Activated CD4-positive, alpha-beta T cell treated with anti-CD3 and anti-CD28 coated beads, Interleukin-2, amount 50 U/mL, for 4 hours (primary cell): ENCODE data around the gene ZFP62.

Experiments
- DNase-seq, 2 experiments: peaks; one replicate each; pipeline ENCODE4 v3.0.0-alpha.2; 2020

The ZFP62 gene

DNA sequence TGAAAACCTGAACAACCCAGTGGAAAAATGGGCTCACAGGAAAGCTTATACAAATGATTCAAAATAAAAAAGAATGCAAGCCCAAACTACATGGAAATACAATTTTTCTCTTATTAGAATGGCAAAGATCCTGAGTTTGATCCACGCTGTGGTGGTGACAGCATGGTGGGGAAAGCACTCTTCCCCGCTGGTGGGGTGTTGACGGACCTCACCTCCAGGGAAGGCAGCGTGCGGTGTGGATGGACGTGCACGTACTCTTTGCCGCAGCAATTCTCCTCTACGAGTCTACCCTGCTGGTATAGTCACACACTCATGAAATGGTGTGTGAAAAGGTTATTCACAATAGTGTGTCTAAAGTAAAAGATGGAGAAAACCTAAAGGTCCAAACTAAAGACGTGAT is 5.9 kb upstream of the ZFP62 start:
- no peak for DNase-seq

DNA sequence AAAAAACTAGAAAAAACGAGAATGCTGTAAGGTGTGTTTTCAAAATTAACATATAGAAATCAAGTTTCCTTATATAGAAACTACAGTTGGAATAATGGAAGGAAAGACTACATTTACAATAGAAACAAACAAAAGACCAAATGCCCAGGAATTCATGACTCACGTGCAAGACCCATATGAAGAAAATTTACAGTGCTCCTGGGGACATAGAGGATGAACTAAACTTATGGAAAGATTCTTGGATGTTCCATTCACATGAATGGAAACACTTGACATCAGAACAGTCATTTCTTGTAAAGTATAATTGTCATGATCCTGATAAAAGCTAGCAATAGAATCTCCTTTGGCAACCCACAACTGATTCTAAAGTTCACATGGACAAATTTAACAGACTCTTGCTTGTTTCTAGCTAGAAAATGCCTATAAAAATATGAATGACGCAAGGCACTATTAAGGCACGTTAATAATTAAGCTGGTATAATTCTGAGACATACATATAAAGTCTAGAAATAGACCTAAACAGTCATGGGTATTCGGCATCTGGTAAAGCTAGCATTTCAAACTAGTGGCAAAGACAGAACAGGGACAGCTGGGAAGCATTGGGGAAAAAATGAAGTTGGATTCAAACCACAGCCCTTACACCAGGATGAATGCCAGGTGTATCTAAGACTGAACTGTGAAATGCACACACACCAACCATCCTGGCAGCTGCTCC is 5.1 kb upstream of the ZFP62 start:
- no peak for DNase-seq

DNA sequence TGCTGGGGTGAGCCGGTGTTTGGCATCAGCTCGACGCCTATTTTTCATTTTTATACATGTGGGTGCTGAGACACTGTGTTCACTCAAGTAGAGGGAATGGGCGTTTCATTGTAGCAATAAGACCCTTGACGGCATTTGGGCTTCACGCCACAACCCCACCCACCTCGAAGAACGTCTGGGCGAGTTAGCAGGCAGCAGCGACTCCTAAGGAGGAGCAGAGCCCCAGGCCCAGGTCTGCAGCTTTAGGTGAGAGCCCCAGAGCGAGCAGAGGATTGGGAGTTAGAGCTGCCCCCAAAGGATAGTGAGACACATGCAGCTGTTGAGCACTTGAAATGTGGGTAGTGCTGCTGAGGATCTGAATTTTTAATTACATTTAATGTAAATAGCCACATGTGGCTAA is 1.6 kb upstream of the ZFP62 start:
- DNase-seq: no peak

DNA sequence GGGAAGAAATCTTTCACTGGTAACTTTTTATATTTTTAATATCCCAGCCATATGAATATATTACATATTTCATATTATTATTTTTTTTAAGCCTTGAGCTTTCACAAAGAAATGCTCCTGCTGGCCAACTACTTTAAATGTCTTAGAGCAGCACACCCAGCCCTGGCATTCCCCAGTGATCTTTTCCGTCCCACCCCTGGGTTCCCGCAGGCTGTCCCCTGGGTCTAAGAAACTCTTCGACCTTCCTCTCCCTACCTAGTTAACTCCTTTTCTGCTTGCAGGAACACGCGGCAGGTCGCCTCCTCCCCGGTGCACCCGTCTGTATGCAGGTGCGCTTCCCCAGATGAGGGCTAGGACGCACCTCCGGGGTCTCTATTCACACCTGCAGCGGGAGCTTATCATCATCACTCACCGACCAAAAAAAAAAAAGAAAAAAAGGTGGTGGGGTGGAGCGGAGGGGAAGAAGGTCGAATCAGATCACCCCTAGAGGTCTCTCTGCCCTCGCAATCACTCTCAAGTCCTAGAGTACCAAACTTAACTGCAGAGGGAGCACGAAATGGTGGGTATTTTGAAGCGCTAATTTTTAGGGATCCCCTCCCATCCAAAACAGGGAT is 696 bp downstream of the ZFP62 start:
- DNase-seq: peak; percentile 35 to 38

DNA sequence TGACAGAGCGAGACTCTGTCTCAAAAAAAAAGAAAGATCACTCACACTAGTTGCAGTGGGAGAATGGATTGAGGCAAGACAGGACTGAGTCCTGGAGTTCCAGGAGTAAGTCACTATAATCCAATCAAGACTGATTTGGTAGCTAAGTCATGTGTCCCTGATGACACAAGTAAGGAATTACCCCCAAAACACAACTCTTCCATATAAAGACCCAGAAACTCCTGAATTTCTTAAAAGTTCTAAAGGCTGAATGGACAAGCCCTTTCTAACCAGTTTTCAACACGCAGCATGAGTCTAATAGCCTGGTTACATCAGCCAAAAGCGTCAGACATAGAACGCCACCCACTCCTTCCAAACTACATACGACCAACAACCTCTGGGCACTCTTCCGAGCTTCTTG is 2.5 kb downstream of the ZFP62 start:
- DNase-seq: no peak

DNA sequence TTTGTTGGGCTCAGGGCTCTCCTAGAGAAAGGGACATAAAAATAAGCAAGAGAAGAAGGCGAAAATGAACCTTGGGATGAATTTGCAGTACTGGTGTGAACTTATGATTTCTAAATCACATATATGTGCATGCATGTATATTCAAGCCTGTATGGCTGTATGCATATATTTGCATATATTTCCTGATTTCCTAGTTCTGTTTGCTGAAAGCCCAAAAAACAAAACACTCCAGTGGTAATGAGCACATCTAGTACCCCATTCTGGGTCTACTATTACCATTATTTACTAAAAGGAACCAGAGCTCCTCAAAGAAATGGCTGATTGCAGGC is 7.3 kb downstream of the ZFP62 start:
- no peak for DNase-seq

DNA sequence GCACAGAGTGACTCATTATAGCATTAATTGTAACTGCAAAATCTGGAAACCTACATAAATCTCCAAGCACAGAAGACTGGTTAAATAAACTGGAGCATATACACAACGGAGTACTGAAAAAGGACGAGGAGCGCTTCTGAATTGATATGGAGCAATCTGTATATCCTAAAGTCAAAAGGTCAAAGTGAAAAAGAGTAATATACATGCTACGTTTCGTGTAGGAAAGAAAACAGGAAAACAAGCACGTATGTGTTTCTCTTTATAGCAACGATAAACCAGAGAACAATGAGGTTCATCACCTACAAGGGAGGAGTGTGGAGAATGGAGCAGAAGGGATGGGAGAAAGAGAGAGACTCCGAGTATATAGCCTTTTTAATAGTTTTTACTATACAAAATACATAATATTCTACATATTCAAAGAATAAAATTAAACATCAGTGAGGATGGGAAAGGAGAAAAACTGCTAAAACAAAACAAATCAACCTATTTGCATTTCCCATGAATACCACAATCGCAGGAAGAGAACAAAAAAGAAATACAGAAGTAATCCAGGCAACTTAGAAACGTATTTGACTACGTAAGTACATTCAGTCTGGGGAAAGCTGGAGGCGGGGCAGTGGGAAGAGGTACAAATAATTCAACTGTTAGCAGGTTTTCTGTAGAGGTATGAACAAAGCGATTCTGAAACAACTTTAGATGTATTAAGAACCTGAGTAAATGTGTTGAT is 7.8 kb downstream of the ZFP62 start:
- DNase-seq: no peak

DNA sequence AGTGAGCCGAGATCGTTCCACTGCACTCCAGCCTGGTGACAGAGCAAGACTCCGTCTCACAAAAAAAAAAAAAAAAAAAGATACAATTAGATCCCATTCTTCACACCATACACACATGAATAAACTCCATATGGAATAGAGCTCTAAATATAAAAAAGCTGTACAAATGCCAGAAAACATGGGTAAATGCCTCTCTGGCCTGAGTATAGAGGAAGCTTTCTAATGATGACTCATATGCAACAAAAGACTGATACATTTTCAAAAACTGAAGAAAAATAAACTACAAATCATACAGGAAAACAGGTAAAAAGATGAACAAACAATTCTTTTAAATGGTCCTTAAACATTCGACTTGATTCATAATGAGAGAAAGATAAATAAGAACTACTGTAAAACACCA is 8.6 kb downstream of the ZFP62 start:
- DNase-seq: no peak

DNA sequence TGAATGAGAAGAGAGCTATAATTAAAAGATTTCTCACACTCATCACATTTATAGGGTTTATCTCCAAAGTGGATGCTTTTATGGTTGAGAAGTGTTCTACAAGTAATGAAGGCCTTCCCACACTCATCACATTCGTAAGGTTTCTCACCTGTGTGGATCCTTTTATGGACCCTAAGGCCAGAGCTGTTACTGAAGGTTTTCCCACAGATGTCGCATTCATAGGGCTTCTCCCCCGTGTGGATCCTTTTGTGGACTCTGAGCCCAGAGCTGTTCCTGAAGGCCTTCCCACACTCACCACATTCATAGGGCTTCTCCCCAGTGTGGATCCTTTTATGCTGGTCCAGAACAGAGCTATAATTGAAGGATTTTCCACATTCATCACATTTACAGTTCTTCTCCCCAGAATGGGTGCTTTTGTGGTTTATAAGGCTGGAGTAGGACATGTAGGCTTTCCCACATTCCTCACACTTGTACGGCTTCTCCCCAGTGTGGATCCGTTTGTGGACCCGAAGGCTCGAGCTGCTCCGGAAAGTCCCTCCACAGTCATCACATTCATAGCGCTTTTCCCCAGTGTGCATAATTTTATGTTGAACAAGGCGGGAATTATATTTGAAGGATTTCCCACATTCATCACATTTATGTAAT is 10.5 kb downstream of the ZFP62 start:
- no peak for DNase-seq

DNA sequence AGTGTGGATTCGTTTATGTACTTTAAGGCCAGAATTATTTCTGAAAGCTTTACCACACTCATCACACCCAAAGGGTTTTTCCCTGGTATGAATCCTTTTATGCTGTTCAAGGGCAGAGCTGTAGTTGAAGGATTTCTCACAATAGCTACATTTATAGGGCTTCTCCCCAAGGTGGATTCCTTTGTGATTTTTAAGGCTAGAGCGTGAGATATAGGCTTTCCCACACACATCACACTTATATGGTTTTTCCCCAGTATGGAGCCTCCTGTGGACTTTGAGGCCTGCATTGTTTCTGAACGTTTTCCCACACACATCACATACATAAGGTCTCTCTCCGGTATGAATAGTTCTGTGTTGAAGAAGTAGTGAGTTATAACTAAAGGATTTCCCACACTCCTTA is 11.2 kb downstream of the ZFP62 start:
- no peak for DNase-seq

DNA sequence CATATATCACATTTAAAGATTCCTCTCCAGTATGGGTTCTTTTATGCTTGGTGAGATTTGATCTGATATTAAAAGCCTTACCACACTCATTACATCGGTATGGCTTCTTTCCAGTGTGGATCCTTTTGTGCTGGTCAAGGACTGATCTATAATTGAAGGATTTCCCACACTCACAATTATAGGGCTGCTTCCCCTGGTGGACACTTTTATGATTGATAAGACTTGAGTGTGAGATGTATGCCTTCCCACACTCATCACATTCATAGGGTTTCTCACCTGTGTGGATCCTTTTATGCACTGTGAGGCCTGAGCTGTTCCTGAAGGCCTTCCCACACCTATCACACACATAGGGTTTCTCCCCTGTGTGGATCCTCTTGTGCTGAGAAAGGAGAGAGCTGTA is 12.2 kb downstream of the ZFP62 start:
- DNase-seq: no peak

DNA sequence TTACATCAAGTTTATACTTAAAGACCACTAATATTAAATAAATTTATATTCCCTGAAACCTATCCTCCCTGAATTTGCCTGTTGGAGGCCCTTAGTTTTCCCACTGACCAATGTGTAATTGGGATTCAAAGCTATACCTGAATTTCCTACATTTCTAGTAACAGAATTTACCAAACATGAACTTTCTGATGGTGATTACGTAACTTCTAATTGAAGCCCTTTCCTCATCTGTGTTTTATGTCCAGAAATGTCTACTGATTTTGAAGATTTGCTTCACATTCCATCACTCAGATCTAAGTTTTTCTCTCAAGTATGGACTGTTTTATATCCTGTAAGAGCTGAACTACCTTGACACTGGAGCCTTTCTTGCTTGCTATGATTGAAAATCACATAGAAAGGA is 12.8 kb downstream of the ZFP62 start:
- DNase-seq: no peak

DNA sequence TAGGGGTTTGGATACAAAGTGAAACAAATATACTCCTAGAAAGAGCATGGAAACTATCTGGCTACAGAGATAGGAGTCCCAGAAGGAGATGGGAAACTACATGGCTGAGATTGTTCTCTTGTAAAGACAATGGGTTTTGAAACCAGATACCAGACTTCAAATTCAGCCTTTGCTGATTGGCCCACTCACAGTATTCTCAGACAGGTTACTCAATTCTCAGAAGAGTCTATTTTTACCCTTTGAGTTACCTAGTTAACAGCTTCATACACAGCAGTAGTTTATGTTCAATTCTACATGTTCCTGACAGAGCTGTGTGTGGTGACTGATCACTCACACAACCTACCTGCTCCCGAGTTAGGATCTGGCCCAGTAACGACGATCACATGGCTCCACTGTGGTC is 14.1 kb downstream of the ZFP62 start:
- no peak for DNase-seq

DNA sequence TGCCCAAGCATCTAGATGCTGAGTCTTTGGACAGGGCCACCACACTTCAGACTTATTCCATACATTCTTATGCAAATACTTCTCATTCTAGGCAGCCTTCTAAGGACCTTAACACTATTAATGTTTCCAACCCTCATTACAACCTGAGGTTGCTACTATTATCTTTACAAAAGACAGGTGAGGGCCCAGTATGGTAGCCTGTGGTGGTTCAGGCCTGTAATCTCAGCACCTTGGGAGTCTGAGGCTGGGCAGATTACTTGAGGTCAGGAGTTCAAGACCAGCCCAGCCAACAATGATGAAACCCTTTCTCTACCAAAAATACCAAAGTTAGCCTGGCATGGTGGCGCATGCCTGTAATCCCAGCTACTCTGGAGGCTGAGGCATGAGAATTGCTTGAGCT is 16.2 kb downstream of the ZFP62 start:
- no peak for DNase-seq

DNA sequence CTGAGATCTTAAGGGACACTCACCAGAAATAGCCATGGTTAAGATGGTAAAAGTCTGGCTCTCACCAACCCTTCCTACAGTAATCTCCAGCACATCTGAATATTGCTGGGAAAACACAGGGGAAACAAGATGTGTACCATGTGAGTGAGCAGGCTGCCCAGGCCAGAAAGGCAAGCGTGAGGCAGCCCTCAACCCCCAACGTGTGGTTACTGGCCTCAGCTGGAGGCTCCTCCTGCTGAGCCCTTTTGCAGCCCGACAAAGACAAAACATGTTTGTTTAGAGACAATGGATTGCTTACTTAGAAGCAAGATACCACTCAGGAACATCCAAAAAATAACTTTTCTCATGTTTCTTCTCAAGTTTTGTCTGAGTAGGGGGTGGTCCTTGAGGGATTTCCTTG is 16.6 kb downstream of the ZFP62 start:
- DNase-seq: no peak

DNA sequence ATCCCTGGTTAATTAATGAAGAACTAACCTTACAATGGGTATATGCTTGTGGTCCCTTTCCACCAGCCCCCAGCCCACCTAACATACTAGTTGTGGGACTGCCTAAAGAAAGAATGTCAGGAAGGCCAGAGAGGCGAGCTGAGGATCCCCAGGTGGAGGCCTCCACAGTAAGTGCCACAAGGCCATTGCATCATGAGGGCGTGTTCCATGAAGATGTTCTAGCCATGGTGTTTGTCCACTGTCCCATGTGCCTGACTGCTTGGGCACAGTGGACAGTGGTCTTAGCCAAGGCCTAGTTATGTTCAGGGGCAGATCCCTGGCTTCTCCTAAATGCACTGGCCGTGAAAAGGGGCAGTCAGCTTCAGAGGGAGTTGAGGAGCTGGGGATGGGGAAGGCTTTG is 21.1 kb downstream of the ZFP62 start:
- DNase-seq: no peak

DNA sequence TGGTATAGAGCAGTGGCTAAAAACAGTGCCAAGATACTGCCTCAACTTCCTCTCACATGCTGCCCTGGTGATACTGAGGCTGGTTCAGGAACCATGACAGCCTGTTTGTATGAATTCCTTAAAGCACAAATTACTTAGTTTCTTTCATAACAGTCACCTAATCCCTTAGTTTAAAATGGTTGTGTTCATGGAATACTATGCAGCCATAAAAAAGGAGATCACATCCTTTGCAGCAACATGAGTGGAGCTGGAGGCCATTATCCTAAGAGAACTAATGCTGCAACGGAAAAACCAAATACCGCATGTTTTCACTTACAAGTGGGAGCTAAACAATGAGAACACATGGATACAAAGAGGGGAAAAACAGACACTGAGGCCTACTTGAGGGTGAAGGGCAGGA is 21.8 kb downstream of the ZFP62 start:
- DNase-seq: no peak

DNA sequence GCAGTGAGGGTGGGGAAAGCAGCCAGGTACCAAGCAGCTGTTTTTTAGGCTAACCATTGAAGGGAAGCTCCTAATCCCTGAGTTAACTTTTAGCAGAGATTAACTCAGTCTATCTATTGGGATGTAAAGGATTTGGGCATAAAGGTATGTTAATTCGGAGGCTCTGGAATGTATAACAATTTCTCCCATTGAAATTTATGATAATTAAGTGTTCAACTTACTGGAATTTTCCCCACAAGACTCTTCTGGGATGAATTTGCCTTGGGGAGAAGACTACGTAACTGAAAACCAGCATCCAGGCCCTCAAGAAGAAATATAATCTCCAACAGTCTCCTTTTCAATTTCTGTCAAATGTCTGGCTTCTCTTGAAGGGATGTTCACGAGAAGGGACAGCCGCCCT is 23.6 kb downstream of the ZFP62 start:
- no peak for DNase-seq

DNA sequence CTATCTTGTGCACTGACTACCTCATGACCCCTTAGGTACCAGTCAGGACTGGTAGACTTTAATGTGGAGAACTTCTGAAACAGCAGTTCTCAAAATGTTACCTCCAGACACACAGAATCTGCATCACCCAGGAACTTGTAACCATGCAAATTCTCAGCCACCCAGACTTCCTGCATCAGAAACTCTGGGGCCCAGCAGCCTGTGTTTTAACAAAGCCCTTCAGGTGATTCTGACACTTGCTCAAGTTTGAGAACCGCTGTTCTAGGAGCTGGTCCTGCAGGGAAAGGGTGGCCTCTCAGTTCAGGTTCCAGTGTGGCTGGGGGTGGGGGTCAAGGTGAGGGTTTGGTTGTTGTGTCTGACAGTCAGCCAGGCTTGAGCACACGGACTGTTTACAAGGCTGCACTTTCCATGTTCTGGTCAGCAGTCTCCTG is 28.4 kb downstream of the ZFP62 start:
- peak in 1 of 2 experiments; percentile 14 for DNase-seq

DNA sequence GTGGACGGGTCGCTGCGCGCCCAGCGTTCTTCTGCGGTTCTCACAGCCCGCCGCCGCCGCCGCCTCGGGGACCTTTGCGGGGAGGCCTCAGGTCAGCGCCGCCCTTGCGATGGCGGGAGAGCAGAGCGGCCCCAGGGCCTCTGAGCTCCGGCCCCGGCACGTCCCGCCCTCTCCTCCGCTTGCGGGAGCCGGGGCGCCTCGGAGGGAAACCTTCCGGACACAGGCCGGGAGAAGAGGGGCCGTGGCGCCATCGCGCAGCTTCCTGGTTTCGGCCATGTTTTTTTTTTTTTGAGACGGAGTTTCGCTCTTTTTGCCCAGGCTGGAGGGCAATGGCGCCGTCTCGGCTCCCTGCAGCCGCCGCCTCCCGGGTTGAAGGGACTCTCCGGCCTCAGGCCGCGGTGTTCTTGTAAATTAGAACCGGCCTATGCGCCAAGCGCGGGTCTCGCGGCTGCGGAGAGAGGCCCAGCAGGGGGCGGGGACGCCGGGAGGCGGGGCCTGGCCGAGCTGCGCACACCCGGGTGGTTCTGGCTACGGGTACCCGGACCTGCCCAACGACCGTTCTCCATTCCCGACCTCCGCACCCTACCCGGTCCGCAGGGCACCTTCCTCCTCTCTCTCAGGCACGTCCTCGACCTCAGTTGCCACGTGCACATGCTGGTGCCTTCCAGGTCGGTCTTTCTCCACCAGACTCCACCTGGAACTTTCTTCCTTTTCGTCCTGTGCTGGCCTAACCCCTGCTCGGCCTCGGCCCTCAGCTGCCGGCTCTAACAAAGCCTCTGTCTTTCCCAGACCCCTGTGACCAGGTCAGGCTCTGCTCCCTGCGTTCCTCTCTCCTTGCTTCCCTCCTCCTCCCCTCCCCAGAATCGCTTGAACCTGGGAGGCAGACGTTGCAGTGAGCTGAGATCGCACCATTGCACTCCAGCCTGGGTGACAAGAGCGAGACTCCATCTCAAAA is 29.7 kb downstream of the ZFP62 start:
- DNase-seq: peak; percentile 56 to 57

DNA sequence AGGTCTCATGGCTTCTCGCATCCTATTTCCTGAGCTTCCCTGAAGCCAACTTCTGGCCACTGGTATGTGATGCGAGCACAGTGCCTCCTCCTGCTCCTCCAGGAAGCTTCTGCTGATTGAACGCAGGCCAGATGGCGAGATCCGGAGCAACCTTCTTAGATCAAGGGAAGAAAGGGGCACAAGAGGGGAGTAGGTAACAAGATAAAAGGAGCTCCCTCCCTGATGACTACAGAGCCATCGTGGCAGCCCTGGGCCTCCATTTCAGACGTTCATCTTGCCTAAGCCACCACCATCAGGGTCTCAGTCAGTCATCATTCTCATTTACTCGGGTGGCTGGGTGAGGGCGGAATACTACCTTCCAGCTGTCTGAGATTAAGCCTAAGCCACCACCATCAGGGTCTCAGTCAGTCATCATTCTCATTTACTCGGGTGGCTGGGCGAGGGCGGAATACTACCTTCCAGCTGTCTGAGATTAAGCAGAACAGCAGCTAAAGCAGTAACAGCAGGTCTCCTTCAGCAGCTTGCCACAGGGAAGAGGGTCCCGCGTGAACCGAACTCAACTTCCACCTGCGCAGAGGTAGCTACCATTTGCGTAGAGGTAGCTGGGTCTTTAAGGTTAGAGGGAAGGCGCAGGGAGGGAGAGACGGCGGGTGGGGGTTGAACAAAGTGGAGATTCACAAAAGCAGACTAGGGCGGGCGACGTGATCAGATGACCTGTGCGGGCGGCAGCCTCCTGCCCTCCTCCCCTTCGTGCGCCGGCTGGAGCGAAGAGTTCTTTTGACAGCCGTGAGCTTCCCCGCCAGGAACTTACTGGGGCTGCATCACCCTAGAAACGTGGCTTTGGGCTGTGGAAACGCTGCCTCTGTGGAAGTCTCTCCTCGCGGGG is 30.6 kb downstream of the ZFP62 start:
- peak; percentile 64 to 68 for DNase-seq

DNA sequence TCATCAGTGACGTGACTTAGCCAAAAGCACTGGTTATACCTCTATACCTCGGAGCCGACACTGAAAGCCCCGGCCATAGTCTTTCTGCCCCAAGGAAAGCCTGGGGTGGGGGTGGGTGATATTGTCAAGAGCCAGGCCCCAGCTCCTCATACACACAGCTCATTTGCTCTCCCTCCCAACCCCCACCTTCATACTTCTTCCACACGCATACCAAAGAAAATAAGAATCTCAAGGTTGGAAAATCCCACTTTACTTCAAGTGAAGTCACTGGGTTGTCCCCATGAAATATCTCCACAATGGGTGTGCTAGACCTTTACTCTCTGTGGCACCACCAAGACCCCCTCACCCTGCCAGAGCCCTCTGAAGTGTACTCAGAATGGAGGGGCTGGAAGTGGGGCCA is 31.4 kb downstream of the ZFP62 start:
- no peak for DNase-seq
